Activated CD4-positive, alpha-beta T cell treated with anti-CD3 and anti-CD28 coated beads, Interleukin-2, amount 50 U/mL, for 1 hour (primary cell): ENCODE results near the gene ARHGEF33.
A peak's percentile ranks its signal among the peaks of the same experiment; 100 is the strongest.
"Not testable (repeated sequence)": the region's sequence is repeated elsewhere in the genome, so short reads cannot be mapped to it uniquely, and the experiment has no call there.

Experiments
- DNase-seq: peaks from one replicate; pipeline ENCODE4 v3.0.0-alpha.2; 2020

ARHGEF33 gene

GRCh38 chr2:38911191-38911590, 21.5 kb downstream of the ARHGEF33 start:
- no peak for DNase-seq

GRCh38 chr2:38912619-38913018, 22.9 kb downstream of the ARHGEF33 start:
- no peak for DNase-seq

- DNase-seq = no peak
These were observed 32.7 kb downstream of the ARHGEF33 start for GRCh38 chr2:38922389-38922788.

- DNase-seq = no peak
These were observed 33.2 kb downstream of the ARHGEF33 start for GRCh38 chr2:38922902-38923301.

GRCh38 chr2:38925982-38926381, 36.3 kb downstream of the ARHGEF33 start:
- no peak for DNase-seq

- no peak for DNase-seq
These were observed 40.9 kb downstream of the ARHGEF33 start for GRCh38 chr2:38930600-38930999.

- DNase-seq = no peak
These were observed 42.9 kb downstream of the ARHGEF33 start for GRCh38 chr2:38932586-38932985.

GRCh38 chr2:38933653-38934052, 44.0 kb downstream of the ARHGEF33 start:
- no peak for DNase-seq

- DNase-seq = no peak
These were observed 45.1 kb downstream of the ARHGEF33 start for GRCh38 chr2:38934742-38935141.

GRCh38 chr2:38935568-38936172, 46.0 kb downstream of the ARHGEF33 start:
- no peak for DNase-seq

GRCh38 chr2:38936516-38936915, 46.8 kb downstream of the ARHGEF33 start:
- not testable (repeated sequence) for DNase-seq

GRCh38 chr2:38937548-38937947, 47.9 kb downstream of the ARHGEF33 start:
- DNase-seq = no peak

GRCh38 chr2:38940746-38941145, 51.1 kb downstream of the ARHGEF33 start:
- DNase-seq = no peak

GRCh38 chr2:38943784-38944183, 54.1 kb downstream of the ARHGEF33 start:
- no peak for DNase-seq

- DNase-seq = no peak
These were observed 55.7 kb downstream of the ARHGEF33 start for GRCh38 chr2:38945372-38945771.

GRCh38 chr2:38945911-38946310, 56.2 kb downstream of the ARHGEF33 start:
- DNase-seq = no peak

GRCh38 chr2:38947241-38948239, 57.9 kb downstream of the ARHGEF33 start:
- peak; percentile 58 for DNase-seq

GRCh38 chr2:38948387-38948882, 58.8 kb downstream of the ARHGEF33 start:
- DNase-seq = no peak

GRCh38 chr2:38948995-38949394, 59.3 kb downstream of the ARHGEF33 start:
- DNase-seq = no peak

- no peak for DNase-seq
These were observed 62.1 kb downstream of the ARHGEF33 start for GRCh38 chr2:38951766-38952165.

- no peak for DNase-seq
These were observed 68.3 kb downstream of the ARHGEF33 start for GRCh38 chr2:38957972-38958371.

GRCh38 chr2:38959466-38959865, 69.8 kb downstream of the ARHGEF33 start:
- DNase-seq = no peak

- peak; percentile 59 for DNase-seq
These were observed 70.4 kb downstream of the ARHGEF33 start for GRCh38 chr2:38959938-38960608.
